Stimulated activated CD8-positive, alpha-beta memory T cell treated with anti-CD3 and anti-CD28 coated beads, Interleukin-7, amount 100 ng/mL, for 24 hours (primary cell): ENCODE measurements around the gene TRIO.

Experiments used
- DNase-seq: peaks from one replicate; pipeline ENCODE4 v3.0.0-alpha.2; 2020; ENCODE audit warnings: low read depth

TRIO gene

DNA sequence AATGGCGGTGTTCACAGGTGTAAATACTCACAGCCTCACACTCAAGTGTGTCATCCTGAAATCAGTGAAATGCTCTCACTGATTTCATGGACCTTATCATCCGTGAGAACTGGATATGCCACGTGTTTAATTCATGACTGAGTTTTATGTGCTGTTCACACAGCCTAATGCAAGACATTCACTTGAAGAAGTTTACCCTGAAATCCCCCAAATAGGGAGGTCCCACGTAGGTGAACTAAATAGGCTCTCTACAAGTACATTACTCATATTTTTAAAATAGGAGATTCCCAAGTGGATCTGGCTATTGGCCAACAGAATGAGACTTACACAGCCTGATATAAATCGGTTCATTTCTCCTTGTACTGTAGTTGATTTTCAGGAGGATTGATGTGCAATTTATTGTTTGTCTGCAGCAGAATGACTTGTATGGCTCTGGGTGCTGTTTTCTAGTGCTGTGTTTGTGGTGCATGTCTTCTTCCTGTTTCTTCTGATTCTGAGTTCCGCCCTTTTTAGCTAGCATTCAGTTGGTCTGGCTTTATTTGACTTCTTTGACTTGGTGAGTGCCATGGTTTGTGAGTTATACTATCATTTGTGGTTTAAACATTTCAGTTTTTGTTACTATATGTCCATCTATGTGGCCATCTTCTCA is 25.1 kb downstream of the TRIO start:
- DNase-seq, result no peak

DNA sequence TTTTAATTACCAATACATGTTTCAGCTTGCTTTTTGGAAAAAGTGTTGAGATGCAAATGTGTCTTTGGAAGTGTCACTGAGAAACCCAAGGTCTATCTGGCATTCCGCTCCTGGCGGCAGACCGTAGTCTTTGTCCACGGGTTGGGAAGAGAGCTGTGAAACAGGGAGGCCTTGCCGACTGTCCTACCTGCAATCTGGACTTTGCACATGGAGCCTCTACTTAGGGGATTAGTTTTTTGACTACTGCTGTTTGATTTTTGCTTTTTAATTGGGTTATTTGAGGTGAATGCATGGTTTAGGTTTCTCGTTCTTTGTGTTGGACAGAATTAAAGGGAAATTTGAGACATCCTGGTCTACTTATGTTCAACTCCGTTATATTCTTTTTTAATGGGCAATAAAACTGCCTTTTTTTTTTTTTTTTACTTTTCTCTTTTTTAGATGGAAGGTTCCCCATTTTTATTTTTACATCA is 25.7 kb downstream of the TRIO start:
- DNase-seq, result no peak

GRCh38 chr5:14171046-14171445 is 27.9 kb downstream of the TRIO start:
- DNase-seq, result no peak

DNA sequence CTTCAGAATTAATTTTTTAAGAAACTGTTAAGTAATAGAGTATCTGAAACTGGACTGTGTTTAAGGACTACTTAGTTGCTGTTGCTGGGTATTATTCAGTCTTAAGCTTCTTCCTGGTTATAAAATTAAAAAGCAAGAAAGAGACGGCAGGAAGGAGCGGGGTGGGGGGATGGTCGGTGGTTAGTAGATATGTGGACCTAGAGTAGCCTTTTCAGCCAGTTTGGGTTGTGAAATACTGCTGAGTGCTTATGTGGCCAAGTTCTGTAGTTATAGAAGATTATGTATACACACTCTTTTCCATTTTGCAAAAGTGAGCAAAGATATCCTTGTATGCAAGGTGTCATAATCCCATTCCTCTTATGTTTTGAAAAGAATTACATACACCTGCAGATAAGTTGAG is 28.5 kb downstream of the TRIO start:
- no peak for DNase-seq

DNA sequence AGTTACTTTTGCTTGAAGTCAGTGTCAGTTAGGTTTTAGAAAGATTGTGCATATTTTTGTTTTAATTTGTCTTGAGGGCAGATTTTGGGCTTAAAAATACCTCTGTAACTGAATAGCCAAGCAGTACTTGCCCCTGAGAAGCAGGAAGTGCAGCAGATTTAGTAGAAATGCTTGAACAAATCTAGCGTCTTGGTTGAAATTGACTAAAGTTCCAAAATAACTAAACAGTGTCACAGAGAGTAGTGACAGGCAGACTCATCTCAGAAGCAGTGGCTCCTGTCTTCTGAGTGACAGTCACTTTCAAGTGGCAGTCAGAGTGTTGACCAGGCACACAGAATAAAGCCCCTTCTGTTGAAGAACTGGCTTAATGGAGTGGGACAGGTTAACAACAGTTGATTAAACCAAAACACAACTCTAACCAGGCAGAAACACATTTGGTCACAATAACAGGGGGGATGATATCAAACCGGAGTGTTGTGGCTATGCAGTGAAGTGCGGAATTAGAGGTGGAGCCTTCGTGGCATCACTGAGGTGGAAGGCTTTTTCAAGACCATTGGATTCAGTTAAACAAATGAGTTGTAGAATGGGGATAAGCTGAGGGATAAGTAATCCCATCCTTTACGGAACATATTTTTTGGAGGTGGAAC is 29.1 kb downstream of the TRIO start:
- DNase-seq, result no peak

- DNase-seq, result no peak
Observed at GRCh38 chr5:14173377-14174229, 30.5 kb downstream of the TRIO start.

DNA sequence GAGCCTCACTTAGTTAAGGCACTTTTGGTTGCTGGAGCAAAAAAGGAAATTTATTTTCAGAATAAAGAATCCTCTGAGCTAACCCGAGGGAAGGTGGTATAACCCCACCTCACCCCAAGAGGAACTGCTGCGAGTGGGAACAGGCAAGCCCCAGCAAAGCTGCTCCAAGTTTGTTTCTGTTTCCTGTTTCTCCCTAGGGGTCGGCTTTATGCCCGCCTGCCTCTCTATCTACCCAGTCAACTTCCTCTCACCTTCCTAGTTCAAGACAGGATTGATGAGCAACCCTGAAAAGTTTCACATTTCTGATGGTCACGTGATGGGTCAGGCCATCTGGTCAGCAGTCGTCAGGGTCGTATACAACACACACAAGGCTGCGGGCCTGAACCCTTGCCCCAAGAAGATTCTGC is 31.1 kb downstream of the TRIO start:
- DNase-seq, result no peak

- DNase-seq, result no peak
Observed at GRCh38 chr5:14175381-14175780, 32.2 kb downstream of the TRIO start.

GRCh38 chr5:14176888-14177287 is 33.7 kb downstream of the TRIO start:
- no peak for DNase-seq

- DNase-seq, result no peak
Observed at GRCh38 chr5:14177634-14178033, 34.5 kb downstream of the TRIO start.

DNA sequence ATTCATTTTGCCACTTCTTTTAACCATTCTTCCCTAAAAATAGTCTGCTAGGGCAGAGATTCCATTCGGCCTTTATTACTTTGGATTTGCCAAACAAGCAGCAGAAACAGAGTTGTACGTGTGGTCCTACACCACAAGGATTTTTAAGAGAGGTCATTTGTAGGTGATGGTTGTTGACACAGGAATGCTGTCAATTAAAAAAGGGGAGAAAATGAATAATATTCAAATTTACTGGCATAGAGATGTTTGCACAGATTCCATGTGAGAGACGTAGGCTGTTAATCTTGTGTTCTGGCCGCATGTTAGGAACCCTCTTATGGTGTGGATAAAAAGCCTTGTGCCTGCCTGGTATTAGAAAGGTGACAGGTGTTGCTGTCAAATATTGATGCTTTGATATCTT is 34.9 kb downstream of the TRIO start:
- DNase-seq, result no peak

DNA sequence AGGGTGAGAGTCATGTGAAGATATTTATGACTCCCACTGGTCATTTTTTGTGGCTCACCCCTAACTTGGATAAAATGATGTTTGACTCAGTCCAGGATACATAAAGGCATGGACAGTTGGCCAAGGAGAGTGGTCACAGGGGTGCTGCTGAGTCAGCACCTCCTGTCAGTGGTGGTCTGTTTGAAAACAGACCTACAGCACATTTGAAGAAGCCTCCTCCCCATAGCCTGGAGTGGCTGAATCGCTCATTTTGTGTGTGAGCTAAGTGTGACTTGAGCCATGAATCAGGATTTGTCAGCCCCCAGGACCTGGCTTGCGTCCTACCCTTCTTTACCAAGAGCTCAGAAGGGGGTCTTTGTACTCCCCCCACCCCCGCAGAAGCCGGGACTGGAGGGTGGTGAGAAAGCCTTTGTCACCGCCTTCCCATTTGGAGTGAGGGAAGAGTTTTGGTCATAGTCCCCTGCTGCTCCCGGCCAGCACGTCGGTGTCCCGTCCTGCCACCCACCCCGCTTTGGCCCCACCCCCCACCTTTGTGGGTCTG is 35.6 kb downstream of the TRIO start:
- no peak for DNase-seq

DNA sequence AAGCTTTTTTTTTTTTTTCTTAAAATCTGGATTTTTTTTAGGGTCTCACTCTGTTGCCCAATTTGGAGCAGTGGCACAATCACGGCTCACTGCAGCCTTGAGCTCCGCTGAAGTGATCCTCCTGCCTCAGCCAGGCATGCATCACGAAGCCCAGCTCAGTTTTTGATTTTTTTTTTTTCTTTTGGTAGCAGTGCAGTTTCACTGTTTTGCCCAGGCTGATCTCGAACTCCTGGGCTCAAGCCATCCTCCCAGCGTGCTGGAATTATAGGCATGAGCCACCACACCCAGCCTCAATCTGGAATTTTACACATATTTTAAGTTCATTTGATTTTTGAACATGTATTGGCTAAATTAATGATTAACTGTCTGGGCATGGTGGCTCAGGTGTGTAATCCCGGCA is 36.3 kb downstream of the TRIO start:
- DNase-seq, result no peak

DNA sequence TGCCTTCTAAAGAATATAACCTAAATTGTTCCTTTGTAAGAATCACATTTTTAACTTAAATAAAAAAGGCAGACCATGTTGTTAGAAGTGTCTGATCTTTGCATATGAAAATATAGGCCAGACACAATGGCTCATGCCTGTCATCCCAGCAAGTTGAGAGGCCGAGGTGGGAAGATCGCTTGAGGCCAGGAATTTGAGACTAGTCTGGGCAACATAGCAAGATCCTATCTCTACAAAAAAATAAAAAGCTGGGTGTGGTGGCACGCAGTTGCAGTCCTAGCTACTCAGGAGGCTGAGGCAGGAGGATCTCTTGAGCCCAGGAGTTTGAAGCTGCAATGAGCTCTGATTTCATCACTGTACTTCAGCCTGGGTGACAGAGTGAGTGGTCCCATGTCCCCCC is 37.3 kb downstream of the TRIO start:
- no peak for DNase-seq

GRCh38 chr5:14181299-14181968 is 38.3 kb downstream of the TRIO start:
- DNase-seq, result no peak

GRCh38 chr5:14182761-14183160 is 39.6 kb downstream of the TRIO start:
- DNase-seq, result no peak

GRCh38 chr5:14183187-14183939 is 40.2 kb downstream of the TRIO start:
- no peak for DNase-seq

DNA sequence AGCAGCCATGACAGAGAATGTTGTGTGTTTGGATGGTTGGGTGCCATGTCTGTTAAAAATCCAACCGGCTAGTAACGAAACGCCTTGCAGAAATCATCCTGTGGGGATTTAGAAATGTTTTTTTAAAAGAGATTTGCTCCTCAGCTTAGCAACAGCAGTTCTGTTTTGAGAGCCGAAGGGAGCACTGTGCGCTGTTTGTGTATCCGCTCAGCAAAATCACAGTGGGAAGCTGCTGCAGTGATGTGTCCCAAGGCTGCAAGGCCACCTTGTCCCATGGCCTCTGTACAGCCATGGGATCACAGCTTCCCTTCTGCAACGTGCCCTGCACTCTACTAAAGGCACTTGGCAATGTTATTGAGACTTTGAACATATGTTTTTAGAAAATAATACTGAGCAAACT is 40.9 kb downstream of the TRIO start:
- DNase-seq, result no peak

- DNase-seq, result no peak
Observed at GRCh38 chr5:14184725-14185124, 41.6 kb downstream of the TRIO start.

DNA sequence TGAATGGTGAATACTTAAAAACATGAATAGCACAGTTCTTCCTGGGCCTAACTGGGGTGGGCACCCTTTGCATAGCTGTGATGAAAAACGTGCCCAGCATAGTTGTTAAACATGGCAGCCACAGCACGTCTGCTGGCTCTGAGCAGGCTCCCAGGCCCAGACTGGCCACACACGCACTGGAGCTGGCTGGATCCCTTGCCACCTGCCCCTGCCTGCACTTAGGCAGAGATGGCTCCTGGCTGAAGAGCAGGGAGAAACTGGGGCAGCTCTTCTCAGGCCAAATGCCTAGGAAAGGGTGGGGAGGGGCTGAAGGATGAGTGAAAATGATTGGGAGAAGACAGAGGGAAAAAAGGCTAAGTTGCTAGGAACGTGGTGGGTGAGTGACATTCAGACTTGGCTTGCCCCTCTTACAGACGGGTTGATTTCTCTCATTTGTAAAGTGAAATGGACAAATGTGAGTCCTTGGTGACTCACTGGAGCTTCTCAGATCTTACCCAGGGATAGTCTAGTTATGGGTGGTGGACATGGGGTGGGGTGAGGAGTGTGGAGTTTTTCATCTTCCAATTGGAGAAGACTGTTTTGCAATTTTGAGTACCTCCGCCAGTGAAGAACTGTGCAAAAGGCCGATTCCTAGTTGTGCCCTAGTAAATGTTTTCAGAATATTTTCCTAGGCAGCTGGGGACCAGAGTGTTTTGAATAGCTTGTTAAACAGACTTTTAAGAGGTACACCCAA is 42.4 kb downstream of the TRIO start:
- DNase-seq, result no peak
